GM12892 (cell line): ENCODE data around the gene ARID3A.

ENCODE experiments used
- POLR2A ChIP-seq: IDR thresholded peaks from 2 replicates; pipeline ENCODE4 v1.6.1; 2011; ENCODE audit warnings: low read depth, low read length, control low read depth
- POLR2AphosphoS5 ChIP-seq: IDR thresholded peaks from 2 replicates; pipeline ENCODE4 v1.6.1; 2011; ENCODE audit warnings: low read depth, low read length, control low read depth

- no peak for TF ChIP-seq POLR2AphosphoS5
- no peak for TF ChIP-seq POLR2A
Observed at GRCh38 chr19:902446-903226, 23.2 kb upstream of the ARID3A start.
